HG03097 (cell line): Measurements from ENCODE around the gene ENC1.

Source experiments
- ATAC-seq: cut with Tn5 transposase; IDR thresholded peaks from one replicate; pipeline ENCODE4 v1.9.1; 2021; ENCODE audit not compliant: unreplicated experiment, low FRiP score

Gene ENC1

DNA sequence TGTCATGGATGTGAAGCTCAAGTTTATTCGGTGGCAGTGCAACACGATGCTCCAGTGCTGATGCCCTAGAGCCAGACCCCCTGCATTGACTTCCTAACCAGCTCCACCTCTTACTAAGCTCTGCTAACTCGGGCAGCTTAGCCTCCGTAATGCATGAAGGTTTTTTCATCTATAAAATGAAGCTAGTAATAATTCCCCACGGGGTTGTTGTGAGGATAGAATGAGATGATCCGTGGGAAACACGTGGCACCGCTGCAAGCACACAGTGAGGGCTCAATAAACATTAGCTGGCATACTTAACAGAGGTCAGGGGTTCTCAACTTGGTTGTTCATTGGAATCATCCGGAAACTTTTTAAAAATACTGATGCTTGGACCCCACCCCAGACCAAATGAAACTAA is 6.8 kb downstream of the ENC1 start:
- ATAC-seq: no peak

DNA sequence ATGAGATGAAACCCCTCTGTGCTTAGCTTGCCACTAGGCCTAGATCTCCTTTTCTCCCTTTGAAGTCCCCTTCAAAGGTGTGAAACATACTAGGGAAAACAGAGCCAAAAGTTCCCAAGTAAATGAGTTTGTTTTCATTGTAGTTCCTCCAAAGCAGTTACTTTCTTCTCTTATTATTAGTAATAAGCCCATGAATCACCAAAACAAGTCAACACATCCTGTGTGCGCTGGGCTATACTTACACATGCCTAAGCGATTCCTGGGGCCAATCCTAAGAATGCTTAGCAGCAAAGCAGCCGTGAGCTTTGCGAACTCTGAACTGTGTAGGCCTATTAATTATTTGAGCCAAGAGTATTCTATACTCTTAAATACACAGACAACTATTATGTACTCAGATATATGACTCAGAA is 7.6 kb downstream of the ENC1 start:
- no peak for ATAC-seq

DNA sequence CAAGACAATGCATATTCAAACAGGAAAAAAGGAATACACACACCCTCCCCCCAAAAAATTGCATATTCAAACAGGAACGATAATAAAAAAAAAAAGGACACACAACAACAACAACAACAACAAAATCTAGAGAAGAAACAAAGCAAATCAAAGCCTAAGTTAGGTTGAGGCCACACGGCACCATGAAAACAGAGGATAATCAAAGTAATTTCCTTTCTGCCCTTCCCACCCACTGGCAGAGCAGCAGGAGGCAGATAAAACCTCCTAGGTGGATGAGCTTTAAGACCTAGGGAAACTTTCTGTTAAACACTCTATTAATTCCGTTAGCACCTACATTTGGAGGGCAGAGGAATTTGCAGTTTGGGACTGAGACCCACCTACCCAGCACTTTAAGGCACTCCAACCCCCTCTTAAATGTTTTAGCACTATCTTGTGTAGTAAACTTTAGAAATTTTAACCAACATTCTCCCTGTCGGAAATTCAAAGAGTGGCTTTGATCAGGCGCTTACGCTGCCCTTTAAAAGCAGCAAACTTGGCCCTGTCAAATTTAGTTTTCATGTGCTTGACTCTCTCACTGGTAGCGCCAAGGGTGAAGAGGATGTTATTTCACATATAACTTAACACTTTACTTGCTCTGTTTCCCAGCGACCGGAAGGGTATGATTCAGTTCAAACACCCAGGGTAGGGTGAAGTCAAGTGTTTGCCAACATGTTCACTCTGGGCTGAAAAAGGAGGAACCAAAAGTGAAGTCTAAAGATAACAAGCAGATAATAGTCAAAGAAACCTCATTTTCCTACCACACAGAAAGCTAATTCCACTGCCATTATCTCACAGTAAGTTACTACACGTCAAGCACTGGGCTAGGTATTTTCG is 9.2 kb downstream of the ENC1 start:
- ATAC-seq: peak; percentile 89

DNA sequence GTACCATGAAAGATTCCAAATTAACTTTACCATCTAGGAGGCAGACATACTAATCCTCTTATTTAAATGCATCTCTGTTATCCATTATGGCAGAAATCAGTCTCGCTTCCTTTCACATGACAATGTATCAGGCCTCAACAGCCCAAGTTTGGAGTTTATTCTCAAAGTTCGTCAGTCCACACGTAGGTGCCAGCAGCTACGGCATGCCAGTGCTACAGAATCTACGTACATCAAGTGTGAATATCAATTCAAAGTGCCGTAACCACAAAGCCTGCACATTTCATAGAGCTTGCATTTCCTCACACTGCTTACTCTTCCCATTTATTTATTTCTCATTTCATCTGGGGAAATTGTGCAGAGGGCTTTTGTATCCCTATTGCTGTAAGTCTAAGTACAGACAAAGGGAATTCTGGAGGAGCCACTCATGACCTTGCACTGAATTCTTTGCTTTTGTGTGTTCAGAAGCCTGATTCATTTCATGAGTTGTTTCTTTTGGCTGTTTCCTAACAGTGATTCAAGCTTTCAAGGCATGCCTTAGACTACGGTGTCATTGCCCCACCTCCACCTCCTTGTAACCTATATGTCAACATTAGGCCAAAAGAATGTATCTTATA is 10.0 kb downstream of the ENC1 start:
- no peak for ATAC-seq

DNA sequence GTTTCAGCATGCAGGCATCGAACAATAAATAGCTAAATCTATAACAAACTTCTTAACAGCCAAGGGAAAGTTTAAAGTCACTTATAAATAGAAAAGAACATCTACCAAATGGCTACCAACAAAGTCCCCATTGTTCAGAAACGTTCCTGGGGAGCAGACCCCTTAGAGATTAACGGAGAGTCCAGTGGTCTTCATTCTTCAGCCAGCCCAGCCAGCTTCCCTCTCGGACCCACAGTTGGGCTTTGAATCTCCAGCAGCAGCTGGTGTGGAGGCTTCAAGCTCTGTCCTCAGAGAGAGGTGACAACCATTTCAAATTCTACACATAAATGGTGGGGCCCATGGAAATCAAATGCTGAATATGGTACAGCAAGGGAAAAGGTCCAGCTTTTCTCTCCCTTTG is 11.2 kb downstream of the ENC1 start:
- no peak for ATAC-seq

DNA sequence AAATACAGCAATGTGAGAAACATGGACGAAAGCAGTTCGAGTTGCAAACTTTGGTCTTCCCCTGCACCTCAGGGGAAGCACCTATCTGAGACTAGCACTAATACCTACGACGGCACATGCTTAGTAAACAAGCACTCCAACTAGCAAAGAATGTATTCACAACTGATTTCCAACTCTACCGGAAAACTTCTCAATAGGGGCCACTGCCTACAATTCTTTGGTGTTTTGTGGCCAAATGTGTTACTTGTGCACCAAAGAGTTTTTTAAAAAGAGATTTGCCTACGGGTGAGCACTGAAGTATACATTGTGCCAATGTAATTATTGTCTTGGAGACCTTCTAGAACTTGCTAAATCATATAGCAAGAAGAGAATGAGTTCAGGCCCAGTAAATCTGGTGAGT is 12.2 kb downstream of the ENC1 start:
- no peak for ATAC-seq

DNA sequence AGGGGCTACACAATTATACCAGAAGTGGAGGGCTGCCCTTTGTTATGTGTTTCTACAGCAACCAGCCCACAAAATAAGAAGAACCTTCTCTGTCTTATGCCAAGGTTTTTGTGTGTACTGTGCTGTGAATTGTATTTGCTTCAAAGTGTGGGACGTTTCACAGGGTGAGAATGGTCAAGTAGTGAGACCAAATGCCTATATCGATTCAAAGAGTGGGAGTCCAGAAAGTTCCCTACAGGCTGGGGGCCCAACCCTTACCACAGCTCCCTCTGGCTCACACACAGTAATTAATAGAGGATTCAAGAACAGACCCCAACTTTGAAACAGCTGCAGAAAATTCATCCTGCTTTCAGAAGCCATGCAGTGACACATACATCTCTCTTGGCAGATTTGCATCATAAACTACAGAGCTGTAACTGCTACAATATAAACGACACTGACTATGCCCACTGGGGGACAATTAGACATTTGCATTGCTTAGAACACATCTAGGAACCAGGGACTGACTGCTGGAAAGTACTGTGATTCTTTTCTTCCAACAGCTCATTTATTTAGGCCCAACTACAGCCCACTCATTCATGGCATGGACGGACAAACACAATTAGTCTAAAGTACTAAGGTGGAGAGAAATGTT is 12.8 kb downstream of the ENC1 start:
- ATAC-seq: no peak

DNA sequence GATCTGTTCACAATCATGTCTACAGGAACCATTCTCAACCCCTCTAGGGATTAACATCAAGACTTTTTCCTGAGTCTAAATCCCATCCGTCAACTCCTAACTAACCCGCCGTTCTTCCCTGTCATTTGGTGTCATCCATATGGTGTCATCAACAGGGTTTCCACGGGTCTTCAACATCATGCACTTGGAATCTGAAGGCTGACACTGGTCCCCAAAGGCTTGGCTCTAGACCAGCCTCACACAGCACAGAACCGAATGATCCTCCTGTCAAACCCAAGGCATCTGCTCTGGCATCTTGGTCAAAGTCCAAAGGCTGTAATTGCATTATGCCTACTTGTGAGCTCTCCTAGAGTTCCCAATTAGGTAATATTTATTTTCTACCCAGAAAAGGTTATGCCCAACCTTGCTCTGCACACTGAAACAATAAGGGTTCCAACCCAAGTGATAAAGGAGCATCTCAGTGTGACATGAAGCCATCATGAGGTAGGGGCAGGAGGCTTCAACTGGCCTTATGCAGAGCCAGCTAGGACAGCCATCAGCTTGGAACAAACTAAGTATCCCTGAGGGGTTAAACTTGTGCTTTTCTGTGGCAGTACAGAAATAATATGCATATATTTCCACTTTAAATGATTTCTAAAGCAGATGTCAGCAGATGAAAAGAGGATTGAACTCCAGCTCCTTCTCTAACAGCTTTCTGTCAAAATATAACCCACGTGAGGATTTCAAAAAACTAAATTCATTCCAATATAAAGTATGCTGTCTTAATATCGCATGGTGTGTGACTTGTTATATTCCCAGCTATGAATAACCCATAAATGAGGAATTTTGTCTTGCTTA is 13.9 kb downstream of the ENC1 start:
- no peak for ATAC-seq

DNA sequence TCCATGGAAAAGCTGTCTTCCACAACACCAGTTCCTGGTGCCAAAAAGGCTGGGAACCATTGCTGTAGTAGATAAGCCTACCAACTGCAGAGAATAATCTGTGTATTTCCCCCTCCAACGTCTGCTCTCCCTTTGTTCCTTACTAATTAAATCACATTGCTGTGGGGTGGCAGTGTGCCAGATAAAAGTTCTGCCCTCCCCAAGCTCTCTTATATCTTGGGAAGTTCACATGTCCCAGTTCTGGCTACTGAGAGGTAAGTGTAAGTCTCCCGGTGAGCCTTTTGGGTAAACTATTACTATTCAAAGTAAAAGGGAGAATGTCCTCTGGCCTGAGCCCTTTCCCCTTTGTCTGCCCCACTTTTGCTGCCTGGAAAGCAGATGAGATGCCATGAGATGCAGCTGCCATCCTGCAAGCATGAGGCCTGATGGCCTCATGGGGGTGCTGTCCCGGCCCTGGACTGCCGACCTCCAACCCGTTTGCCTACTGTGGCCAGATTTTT is 14.7 kb downstream of the ENC1 start:
- no peak for ATAC-seq

DNA sequence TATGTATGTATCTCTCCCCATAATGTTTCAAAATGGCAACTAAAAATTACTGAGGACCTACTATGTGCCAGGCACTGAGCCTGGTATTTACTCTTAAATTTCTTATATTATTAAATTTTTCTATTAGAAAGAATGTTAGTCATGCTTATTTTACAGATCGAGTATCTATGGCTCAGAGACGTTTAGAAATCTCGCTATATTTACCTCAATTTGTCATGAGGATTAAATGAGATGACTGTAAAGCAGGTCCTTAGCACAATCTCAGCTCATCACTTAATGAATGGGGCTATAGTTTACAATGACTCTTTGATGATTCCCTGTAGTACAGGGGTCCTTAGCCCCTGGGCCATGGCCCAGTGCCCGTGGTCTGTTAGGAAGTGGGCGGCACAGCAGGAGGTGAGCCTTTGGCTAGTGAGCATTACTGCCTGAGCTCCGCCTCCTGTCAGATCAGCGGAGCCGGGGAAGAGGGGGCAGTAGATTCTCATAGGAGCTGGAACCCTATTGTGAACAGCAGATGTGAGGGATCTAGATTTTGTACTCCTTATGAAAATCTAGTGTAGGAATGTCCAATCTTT is 15.5 kb downstream of the ENC1 start:
- no peak for ATAC-seq

DNA sequence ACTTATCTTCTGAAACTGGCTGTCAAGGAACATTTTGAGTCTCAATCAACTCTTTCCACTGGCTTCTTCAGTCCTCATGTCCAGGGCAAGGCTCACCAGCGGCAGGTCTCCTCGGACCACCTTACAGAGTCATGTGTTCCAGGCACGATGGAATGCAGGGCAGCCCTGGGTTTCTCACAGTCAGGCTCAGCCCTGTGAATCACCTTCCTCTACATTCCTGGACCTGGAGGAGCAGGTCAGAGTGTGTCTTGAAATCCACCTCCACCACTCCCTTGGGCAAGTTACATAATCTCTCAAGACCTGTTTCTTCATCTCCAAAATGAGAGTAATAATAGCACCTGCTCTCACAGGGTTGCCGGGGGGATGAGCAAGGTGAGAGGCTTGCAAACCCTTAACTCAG is 16.0 kb downstream of the ENC1 start:
- no peak for ATAC-seq

DNA sequence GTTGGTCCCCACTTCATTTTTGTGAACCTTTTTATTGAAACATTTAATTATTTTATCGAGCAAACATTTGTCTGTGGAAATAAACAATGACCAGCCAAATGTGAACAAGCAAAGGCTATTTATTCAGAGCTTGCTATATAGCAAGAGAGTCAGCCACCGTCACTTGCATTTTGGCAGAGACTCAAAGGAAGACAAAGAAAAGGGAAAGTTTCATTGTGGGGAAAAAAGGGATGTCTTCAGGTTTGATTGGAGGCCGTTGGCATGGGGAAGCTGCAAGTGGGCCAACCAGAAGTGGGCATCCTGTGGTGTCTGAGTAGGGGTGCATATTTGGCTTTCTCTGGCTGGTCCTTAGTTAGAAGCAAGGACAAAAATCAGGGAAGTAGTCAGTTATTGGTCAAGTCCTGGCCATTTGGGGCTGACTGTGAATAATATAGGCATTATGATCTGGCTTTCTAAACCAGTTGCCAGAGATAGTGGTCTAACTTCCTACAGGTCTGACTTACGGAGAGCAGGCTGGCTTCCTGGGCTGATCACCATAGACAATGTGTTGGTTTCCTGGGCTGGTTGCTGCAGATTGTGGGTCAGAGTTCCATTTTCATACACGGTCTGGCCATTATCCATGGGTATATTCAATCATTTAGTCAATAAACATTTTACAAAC is 16.6 kb downstream of the ENC1 start:
- ATAC-seq: no peak

DNA sequence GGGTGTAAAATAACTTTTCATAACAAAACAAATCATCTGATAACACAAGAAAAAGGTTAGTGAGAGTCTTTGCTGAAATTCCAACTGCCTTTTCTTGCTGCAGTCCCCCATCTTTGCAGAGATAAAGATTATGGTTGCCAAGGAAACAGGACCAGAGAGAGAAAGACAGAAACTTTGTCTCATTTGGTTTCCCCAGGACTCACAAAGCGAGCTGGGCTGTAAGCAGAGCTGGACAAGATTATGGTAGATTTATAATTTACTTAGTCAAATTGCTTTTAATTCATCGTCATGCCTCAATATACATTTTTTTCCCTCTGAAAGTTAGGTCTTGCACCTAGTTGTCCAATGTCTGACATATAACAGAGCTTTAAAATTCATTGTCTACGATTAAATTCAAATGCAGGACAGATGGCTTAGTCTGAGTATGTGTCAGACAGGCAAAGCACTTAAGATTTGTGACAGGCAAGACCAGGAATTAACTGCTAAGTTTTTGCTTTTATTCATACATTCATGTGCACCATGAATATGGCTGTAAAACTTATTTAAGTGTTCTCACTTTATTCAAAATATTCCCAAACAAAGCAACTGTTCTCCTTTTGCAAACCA is 17.4 kb downstream of the ENC1 start:
- ATAC-seq: no peak

DNA sequence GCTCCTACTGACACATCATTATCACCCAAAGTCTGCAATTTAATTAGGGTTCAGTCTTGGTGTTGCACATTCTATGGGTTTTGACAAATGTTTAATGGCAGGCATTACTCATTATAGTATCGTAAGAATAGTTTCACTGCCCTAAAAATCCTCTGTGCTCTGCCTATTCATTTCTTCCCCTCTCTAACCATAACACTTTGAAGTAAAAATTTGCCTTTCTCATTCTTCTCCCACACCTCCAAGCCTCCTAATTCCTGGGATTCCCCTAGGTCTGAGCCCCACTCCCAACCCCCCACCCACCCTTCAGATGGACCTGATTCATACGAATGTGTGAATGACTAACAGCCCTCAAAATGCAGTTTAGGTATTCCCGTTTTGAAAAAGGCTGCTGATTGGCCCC is 18.4 kb downstream of the ENC1 start:
- no peak for ATAC-seq

DNA sequence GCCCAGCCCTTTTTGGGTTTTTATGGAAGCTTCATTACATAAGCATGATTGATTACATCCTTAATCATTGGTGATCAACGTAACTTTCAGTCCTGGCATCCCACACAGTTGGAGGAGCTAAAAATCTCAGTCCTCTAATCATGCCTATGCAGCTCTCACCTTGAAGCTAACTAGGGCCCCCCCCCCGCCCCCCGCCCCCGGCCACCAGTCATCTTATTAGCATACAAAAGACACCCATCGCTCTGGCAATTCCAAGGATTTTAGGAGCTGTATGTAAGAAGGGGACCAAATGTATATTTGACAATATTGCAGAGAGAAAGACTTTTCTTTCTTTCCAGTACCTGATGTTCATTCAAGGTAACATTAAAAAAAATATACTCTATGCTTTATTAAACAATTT is 19.0 kb downstream of the ENC1 start:
- ATAC-seq: no peak

DNA sequence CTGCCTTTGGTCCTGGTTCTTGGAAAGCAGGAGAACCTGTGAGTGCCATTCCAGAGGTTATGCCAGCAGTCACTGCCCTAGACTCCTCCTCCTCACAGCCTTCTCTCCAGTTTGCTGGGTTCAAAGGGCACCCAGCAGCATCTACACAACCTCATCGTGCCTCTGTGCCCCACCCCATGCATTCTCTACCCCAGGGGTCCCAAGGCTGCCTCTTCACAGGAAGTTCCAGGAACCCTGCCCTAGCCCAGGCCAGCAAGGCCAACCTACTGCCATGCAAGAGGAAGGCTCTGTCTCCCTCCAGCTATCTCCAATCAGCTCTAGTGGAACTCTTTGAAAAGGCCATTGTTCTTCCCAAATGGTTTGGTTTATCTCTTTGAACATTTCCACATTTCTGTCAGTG is 21.2 kb downstream of the ENC1 start:
- ATAC-seq: no peak

DNA sequence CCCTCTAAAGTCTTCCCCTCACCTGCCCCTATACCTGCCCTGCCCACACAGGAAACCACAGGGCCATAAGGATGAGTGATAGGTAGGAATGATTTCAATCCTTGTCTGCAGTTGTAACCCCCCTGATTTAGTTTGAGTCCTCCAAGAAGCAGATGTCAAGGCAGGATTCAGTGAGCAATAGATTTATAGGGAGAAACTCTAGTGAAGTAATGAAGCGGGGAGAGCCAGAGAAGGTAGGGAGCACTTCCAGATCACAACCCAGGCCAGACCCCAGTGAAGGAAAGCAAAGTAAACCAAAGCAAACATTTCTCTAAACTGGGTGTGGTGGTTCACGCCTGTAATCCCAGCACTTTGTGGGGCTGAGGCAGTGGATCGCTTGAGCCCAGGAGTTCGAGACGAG is 22.4 kb downstream of the ENC1 start:
- no peak for ATAC-seq

DNA sequence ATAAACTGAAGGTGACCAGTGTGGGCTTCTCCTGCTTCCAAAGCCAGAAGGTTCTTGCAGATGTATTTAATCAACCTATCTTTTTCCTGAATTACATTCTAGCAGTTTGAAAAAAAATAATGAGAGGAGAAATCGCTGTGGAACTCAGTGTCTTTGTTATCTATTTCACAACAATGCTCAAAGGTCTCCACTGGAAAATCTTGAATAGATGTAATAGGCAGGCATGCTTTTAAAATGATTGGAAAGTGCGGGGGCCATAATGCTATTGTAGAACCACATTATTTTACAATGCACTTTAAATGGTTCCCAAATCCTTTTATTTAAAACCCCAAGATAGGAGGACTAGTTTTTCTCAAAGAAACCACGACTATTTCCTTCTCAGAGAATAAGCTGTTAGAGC is 23.3 kb downstream of the ENC1 start:
- no peak for ATAC-seq
